ENCODE data around the gene ATG4A.

The ATG4A gene

DNA sequence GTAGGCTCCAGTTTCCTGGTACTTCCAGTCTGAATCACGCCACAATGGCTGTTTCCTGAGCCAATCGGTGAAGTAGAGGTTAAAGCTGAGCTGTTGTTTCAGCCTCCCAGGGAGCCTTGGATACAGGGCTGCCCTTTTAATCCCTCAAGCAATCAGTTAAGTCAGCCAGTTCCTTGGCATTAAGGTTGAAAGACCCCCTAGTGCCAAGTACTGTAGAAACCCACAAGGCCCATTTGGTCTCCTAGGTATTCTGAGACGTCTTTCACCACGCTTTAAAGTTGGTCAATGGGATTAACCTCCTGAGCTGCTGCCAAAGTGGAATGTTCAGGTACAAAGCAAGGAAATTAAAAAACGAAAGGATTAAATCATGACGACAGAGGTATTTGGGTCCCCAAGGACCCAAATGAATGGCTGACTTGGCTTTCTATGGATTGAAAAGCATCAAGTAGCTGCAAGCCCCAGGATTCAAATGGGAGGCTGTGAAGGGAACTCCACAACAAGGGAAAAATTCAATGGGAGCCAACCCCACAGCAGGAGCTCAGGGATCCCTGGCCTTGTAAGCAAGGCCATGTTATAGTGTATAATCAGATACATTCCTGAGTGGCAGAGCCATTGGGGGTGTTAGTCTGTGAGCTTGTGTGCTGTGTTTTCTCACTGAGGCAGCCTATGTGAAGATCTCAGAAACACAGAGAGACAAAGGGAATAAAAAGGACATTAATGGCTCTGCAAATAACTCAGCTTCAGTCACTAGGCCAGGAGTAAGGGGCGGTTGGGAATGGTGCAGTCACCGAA lies 86.0 kb downstream of the ATG4A start:
- no peak overlapping the region for H2AK5ac ChIP-seq (ENCODE audit: low read length, severe bottlenecking)
- no peak for DNase-seq
- whole genome bisulfite sequencing, result 91% methylated on average over 8 of the region's 8 CpGs
- H3K36me3 ChIP-seq (ENCODE audit: control insufficient read depth in 1 of 2, insufficient read depth in 2 of 2, low read depth in 1 of 2, low read length in 2 of 2), result no peaks in the 10 kb centered on the region
- H3K27me3 ChIP-seq (ENCODE audit: control insufficient read depth in 1 of 2, insufficient read depth in 1 of 2, low read length in 2 of 2), result peaks cover 0 to 86% of the 10 kb centered on the region in 2 experiments
- H2BK12ac ChIP-seq (ENCODE audit: low read length in 2 of 2), result no peak overlapping the region
- no peak overlapping the region for H3K18ac ChIP-seq (ENCODE audit: low read depth in 1 of 2, low read length in 2 of 2)
- H2AFZ ChIP-seq (ENCODE audit: low read depth, low read length), result no peak overlapping the region
- no peak overlapping the region for H3K23ac ChIP-seq (ENCODE audit: low read length in 2 of 2)
- H2BK120ac ChIP-seq (ENCODE audit: low read depth, low read length), result no peak overlapping the region
- H3K4ac ChIP-seq (ENCODE audit: low read depth in 1 of 2, low read length in 2 of 2), result no peak overlapping the region
- H2BK5ac ChIP-seq (ENCODE audit: low read depth, low read length, poor library complexity, severe bottlenecking), result no peak overlapping the region
- no peaks in the 10 kb centered on the region for H3K9me3 ChIP-seq (ENCODE audit: control insufficient read depth, low read length)
- H3K4me2 ChIP-seq (ENCODE audit: low read length, poor library complexity, severe bottlenecking), result no peak overlapping the region
- H3K4me1 ChIP-seq (ENCODE audit: control insufficient read depth, insufficient read depth, low read depth, low read length), result peaks cover 8% of the 10 kb centered on the region
- no peak overlapping the region for H3K4me3 ChIP-seq (ENCODE audit: insufficient read depth in 1 of 2, low read depth in 1 of 2, low read length in 2 of 2)
- H4K8ac ChIP-seq (ENCODE audit: low read length), result no peak overlapping the region
- no peak overlapping the region for H3K9ac ChIP-seq (ENCODE audit: low read length)
- H4K91ac ChIP-seq (ENCODE audit: low read length), result no peak overlapping the region
- no peak overlapping the region for H2BK15ac ChIP-seq (ENCODE audit: low read depth, poor library complexity, severe bottlenecking)
- peak overlapping the region; percentile 20 for H3K27ac ChIP-seq (ENCODE audit: low read length, poor library complexity, severe bottlenecking)
- no peaks in the 10 kb centered on the region for H3K79me1 ChIP-seq (replicated peaks; ENCODE audit: low read length, poor library complexity, severe bottlenecking)
- H3K14ac ChIP-seq (ENCODE audit: low read length in 2 of 2), result no peak overlapping the region

DNA sequence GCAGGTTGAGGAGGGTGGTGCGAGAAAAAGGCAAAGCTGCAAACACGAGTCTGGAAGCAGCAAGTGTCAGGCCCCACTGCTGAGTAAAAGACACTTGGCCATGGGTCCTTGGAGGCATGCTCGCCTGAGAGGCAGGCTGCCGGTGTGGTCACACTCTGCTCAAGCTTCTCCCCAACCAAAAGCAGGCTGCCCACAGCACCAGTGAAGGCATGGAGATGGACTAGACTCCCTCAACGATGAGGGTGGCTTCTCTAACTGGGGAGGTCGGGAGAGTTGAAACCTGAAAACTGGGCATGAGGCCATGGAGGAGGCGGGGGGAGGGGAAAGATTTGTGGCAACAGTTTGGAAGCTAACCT lies 86.5 kb downstream of the ATG4A start:
- Histone ChIP-seq H3K9ac (ENCODE audit: low read length) (no peak overlapping the region), H3K4me1 (ENCODE audit: control insufficient read depth, insufficient read depth, low read depth, low read length) (peaks cover 8% of the 10 kb centered on the region), H2BK5ac (ENCODE audit: low read depth, low read length, poor library complexity, severe bottlenecking) (no peak overlapping the region), H3K36me3 (ENCODE audit: control insufficient read depth in 1 of 2, insufficient read depth in 2 of 2, low read depth in 1 of 2, low read length in 2 of 2) (no peaks in the 10 kb centered on the region), H2AK5ac (ENCODE audit: low read length, severe bottlenecking) (no peak overlapping the region), H4K8ac (ENCODE audit: low read length) (no peak overlapping the region), H3K4me2 (ENCODE audit: low read length, poor library complexity, severe bottlenecking) (no peak overlapping the region), H3K23ac (ENCODE audit: low read length in 2 of 2) (no peak overlapping the region), H2BK15ac (ENCODE audit: low read depth, poor library complexity, severe bottlenecking) (no peak overlapping the region), H2BK120ac (ENCODE audit: low read depth, low read length) (no peak overlapping the region), H3K4me3 (ENCODE audit: insufficient read depth in 1 of 2, low read depth in 1 of 2, low read length in 2 of 2) (no peak overlapping the region), H3K14ac (ENCODE audit: low read length in 2 of 2) (no peak overlapping the region), H3K27me3 (ENCODE audit: control insufficient read depth in 1 of 2, insufficient read depth in 1 of 2, low read length in 2 of 2) (peaks cover 0 to 86% of the 10 kb centered on the region in 2 experiments), H4K91ac (ENCODE audit: low read length) (no peak overlapping the region), H3K18ac (ENCODE audit: low read depth in 1 of 2, low read length in 2 of 2) (no peak overlapping the region), H3K27ac (ENCODE audit: low read length, poor library complexity, severe bottlenecking) (no peak overlapping the region), H2BK12ac (ENCODE audit: low read length in 2 of 2) (no peak overlapping the region), H3K9me3 (ENCODE audit: control insufficient read depth, low read length) (no peaks in the 10 kb centered on the region), H3K79me1 (replicated peaks; ENCODE audit: low read length, poor library complexity, severe bottlenecking) (no peaks in the 10 kb centered on the region), H2AFZ (ENCODE audit: low read depth, low read length) (no peak overlapping the region), H3K4ac (ENCODE audit: low read depth in 1 of 2, low read length in 2 of 2) (no peak overlapping the region)
- WGBS, result 77% methylated on average over 5 of the region's 7 CpGs
- no peak for DNase-seq

DNA sequence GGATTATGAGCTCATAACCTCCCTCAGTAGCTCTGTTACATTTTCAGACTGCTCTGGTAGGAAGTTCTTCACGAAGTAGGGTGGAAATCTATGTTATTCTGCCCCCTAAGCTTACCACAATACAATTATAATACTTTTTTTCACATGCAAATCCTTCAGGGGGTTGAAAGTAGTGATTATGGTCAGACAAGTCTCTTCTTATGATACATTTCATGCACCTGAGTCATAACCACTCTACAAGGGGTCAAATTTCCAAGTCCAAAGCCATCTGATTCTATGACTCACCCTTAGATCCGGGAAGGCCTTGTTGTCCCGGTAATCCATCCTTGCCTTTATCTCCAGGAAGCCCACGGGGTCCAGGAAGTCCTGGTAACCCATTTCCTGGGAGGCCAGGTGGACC lies 95.2 kb downstream of the ATG4A start:
- peak; percentile 75 for DNase-seq
- Histone ChIP-seq H3K18ac (ENCODE audit: low read depth in 1 of 2, low read length in 2 of 2) (no peak overlapping the region), H2AFZ (ENCODE audit: low read depth, low read length) (no peak overlapping the region), H3K23ac (ENCODE audit: low read length in 2 of 2) (no peak overlapping the region), H3K4ac (ENCODE audit: low read depth in 1 of 2, low read length in 2 of 2) (no peak overlapping the region), H3K9me3 (ENCODE audit: control insufficient read depth, low read length) (no peaks in the 10 kb centered on the region), H2AK5ac (ENCODE audit: low read length, severe bottlenecking) (no peak overlapping the region), H3K79me1 (replicated peaks; ENCODE audit: low read length, poor library complexity, severe bottlenecking) (no peaks in the 10 kb centered on the region), H2BK5ac (ENCODE audit: low read depth, low read length, poor library complexity, severe bottlenecking) (no peak overlapping the region), H3K27me3 (ENCODE audit: control insufficient read depth in 1 of 2, insufficient read depth in 1 of 2, low read length in 2 of 2) (peaks cover 0 to 39% of the 10 kb centered on the region in 2 experiments), H2BK15ac (ENCODE audit: low read depth, poor library complexity, severe bottlenecking) (no peak overlapping the region), H3K4me1 (ENCODE audit: control insufficient read depth, insufficient read depth, low read depth, low read length) (no peaks in the 10 kb centered on the region), H2BK12ac (ENCODE audit: low read length in 2 of 2) (no peak overlapping the region), H3K27ac (ENCODE audit: low read length, poor library complexity, severe bottlenecking) (peak overlapping the region; percentile 57), H3K36me3 (ENCODE audit: control insufficient read depth in 1 of 2, insufficient read depth in 2 of 2, low read depth in 1 of 2, low read length in 2 of 2) (no peaks in the 10 kb centered on the region), H2BK120ac (ENCODE audit: low read depth, low read length) (no peak overlapping the region), H3K9ac (ENCODE audit: low read length) (no peak overlapping the region), H3K4me2 (ENCODE audit: low read length, poor library complexity, severe bottlenecking) (no peak overlapping the region), H3K14ac (ENCODE audit: low read length in 2 of 2) (no peak overlapping the region), H4K8ac (ENCODE audit: low read length) (no peak overlapping the region), H4K91ac (ENCODE audit: low read length) (no peak overlapping the region), H3K4me3 (ENCODE audit: insufficient read depth in 1 of 2, low read depth in 1 of 2, low read length in 2 of 2) (no peak overlapping the region)
- WGBS, result 1% methylated on average over 3 of the region's 4 CpGs

DNA sequence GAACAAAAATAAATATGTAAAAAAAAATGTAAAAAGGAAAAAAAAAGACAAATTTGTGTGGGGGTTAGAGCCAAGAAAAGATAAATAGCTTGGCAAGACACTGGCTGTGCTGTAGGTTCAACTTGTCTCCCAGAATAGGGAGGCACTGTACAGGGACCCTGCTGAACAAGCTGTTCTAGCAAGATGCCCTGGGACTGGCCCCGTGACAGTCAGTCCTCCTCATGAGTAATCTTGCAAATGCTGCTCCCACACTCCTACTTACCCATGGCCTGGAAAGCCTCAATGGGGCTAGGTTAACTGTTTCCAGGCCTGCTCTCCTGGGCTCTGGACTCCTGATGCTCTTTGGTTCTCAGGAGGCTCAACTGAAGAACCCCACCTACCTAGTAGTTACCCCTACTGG lies 106.8 kb downstream of the ATG4A start:
- H3K14ac ChIP-seq (ENCODE audit: low read length in 2 of 2), result no peak overlapping the region
- no peak overlapping the region for H3K18ac ChIP-seq (ENCODE audit: low read depth in 1 of 2, low read length in 2 of 2)
- DNase-seq, result peak; percentile 3
- H3K79me1 ChIP-seq (replicated peaks; ENCODE audit: low read length, poor library complexity, severe bottlenecking), result no peaks in the 10 kb centered on the region
- peaks cover 0 to 43% of the 10 kb centered on the region in 2 experiments for H3K27me3 ChIP-seq (ENCODE audit: control insufficient read depth in 1 of 2, insufficient read depth in 1 of 2, low read length in 2 of 2)
- no peak overlapping the region for H2BK120ac ChIP-seq (ENCODE audit: low read depth, low read length)
- H3K4me2 ChIP-seq (ENCODE audit: low read length, poor library complexity, severe bottlenecking), result no peak overlapping the region
- no peak overlapping the region for H2BK12ac ChIP-seq (ENCODE audit: low read length in 2 of 2)
- H4K8ac ChIP-seq (ENCODE audit: low read length), result no peak overlapping the region
- H2AK5ac ChIP-seq (ENCODE audit: low read length, severe bottlenecking), result peak overlapping the region; percentile 27
- no peak overlapping the region for H3K4ac ChIP-seq (ENCODE audit: low read depth in 1 of 2, low read length in 2 of 2)
- H3K36me3 ChIP-seq (ENCODE audit: control insufficient read depth in 1 of 2, insufficient read depth in 2 of 2, low read depth in 1 of 2, low read length in 2 of 2), result no peaks in the 10 kb centered on the region
- H3K4me1 ChIP-seq (ENCODE audit: control insufficient read depth, insufficient read depth, low read depth, low read length), result no peaks in the 10 kb centered on the region
- no peak overlapping the region for H4K91ac ChIP-seq (ENCODE audit: low read length)
- H3K23ac ChIP-seq (ENCODE audit: low read length in 2 of 2), result no peak overlapping the region
- no peak overlapping the region for H2BK5ac ChIP-seq (ENCODE audit: low read depth, low read length, poor library complexity, severe bottlenecking)
- WGBS, result no CpG with 5 or more reads among the region's 1 CpG
- H3K27ac ChIP-seq (ENCODE audit: low read length, poor library complexity, severe bottlenecking), result no peak overlapping the region
- H2BK15ac ChIP-seq (ENCODE audit: low read depth, poor library complexity, severe bottlenecking), result no peak overlapping the region
- peak overlapping the region; percentile 57 for H3K9ac ChIP-seq (ENCODE audit: low read length)
- H3K4me3 ChIP-seq (ENCODE audit: insufficient read depth in 1 of 2, low read depth in 1 of 2, low read length in 2 of 2), result no peak overlapping the region
- H2AFZ ChIP-seq (ENCODE audit: low read depth, low read length), result no peak overlapping the region
- H3K9me3 ChIP-seq (ENCODE audit: control insufficient read depth, low read length), result no peaks in the 10 kb centered on the region
